ENCODE data around the gene CDC14A. TPM values are rescaled to one million over a fixed set of nuclear protein-coding genes. Genes with fewer than 3 reads are reported as not detected.

The CDC14A gene
- total RNA-seq, 1 experiment from 2014 or later = 6.6 TPM

- H3K36me3 ChIP-seq (ENCODE audit: control insufficient read depth, insufficient read depth, low read length) = no peaks in the 10 kb centered on the region
- BruUV-seq (replicated peaks) = no TSS peak
- H3K27ac ChIP-seq (ENCODE audit: low read length) = no peak overlapping the region
- ChIA-PET CTCF (interaction anchor here (0.7 kb wide), 1 partner anchor 318 kb away, joined by 4 read pairs; no protein-coding TSS in a partner anchor), POLR2A (interaction anchor here (0.7 kb wide), 1 partner anchor 54 kb away, joined by 4 read pairs; no protein-coding TSS in a partner anchor)
- no peaks in the 10 kb centered on the region for H3K9me3 ChIP-seq (ENCODE audit: control insufficient read depth, insufficient read depth, low read depth, low read length)
- intact Hi-C loops (cut with micrococcal nuclease; ENCODE audit: unreplicated experiment) = loop anchor here (5.0 to 10.0 kb wide), 3 partner anchors 102 to 652 kb away; partner anchors contain the start of gene CDC14A
- H3K4me1 ChIP-seq (ENCODE audit: control insufficient read depth, insufficient read depth, low read length) = no peaks in the 10 kb centered on the region; the same call in 1 of the 2 replicates
- H3K4me3 ChIP-seq (ENCODE audit: low read depth in 2 of 2, low read length in 2 of 2) = no peak overlapping the region
- ATAC-seq = no peak
- TF ChIP-seq TCF7L2 (IDR thresholded peaks at IDR 0.05; ENCODE audit: low read depth, low read length) (no peak), SIN3A (IDR thresholded peaks at IDR 0.05; ENCODE audit: borderline replicate concordance, insufficient read depth, low read depth, low read length) (no peak), POLR2AphosphoS5 (IDR thresholded peaks at IDR 0.05; ENCODE audit: low read depth, low read length) (no peak)
- TF ChIP-seq, protein P1, sequence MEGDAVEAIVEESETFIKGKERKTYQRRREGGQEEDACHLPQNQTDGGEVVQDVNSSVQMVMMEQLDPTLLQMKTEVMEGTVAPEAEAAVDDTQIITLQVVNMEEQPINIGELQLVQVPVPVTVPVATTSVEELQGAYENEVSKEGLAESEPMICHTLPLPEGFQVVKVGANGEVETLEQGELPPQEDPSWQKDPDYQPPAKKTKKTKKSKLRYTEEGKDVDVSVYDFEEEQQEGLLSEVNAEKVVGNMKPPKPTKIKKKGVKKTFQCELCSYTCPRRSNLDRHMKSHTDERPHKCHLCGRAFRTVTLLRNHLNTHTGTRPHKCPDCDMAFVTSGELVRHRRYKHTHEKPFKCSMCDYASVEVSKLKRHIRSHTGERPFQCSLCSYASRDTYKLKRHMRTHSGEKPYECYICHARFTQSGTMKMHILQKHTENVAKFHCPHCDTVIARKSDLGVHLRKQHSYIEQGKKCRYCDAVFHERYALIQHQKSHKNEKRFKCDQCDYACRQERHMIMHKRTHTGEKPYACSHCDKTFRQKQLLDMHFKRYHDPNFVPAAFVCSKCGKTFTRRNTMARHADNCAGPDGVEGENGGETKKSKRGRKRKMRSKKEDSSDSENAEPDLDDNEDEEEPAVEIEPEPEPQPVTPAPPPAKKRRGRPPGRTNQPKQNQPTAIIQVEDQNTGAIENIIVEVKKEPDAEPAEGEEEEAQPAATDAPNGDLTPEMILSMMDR (IDR thresholded peaks at IDR 0.05) = no peak
- TF ChIP-seq, protein P2, sequence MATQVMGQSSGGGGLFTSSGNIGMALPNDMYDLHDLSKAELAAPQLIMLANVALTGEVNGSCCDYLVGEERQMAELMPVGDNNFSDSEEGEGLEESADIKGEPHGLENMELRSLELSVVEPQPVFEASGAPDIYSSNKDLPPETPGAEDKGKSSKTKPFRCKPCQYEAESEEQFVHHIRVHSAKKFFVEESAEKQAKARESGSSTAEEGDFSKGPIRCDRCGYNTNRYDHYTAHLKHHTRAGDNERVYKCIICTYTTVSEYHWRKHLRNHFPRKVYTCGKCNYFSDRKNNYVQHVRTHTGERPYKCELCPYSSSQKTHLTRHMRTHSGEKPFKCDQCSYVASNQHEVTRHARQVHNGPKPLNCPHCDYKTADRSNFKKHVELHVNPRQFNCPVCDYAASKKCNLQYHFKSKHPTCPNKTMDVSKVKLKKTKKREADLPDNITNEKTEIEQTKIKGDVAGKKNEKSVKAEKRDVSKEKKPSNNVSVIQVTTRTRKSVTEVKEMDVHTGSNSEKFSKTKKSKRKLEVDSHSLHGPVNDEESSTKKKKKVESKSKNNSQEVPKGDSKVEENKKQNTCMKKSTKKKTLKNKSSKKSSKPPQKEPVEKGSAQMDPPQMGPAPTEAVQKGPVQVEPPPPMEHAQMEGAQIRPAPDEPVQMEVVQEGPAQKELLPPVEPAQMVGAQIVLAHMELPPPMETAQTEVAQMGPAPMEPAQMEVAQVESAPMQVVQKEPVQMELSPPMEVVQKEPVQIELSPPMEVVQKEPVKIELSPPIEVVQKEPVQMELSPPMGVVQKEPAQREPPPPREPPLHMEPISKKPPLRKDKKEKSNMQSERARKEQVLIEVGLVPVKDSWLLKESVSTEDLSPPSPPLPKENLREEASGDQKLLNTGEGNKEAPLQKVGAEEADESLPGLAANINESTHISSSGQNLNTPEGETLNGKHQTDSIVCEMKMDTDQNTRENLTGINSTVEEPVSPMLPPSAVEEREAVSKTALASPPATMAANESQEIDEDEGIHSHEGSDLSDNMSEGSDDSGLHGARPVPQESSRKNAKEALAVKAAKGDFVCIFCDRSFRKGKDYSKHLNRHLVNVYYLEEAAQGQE (IDR thresholded peaks at IDR 0.05; ENCODE audit: insufficient read depth in 1 of 2, low read depth in 2 of 2, low read length in 1 of 2) = no peak
- no peak for DNase-seq (ENCODE audit: low read depth, low spot score)
- in situ Hi-C loops (cut with HindIII; ENCODE audit: low pct_unique_long_range_greater_than_20kb, low sequenced_read_pairs) = no loop called here
- no peaks in the 10 kb centered on the region for H3K27me3 ChIP-seq (ENCODE audit: control insufficient read depth, insufficient read depth, low read length)
These were observed 104.6 kb downstream of the CDC14A start for GRCh38 chr1:100456880-100457279.

DNA sequence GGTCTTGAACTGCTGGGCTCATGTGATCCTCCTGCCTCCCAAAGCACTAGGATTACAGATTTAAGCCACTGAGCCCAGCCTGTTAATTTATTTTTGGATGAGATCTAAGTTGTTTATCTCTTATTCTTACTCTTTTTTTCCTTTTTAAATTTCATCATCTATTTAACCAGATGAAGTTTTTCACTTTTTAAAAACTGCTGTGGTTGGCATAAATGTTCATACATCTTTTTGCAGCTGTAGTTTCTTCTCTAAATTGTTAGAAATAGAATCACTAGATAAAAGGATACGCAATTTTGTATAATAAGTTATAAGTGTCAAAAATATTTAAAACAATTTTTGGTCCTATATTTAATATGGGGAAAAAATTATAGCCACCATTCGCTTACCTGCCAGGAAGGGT is 105.4 kb downstream of the CDC14A start:
- no peak overlapping the region for H3K4me3 ChIP-seq (ENCODE audit: low read depth in 2 of 2, low read length in 2 of 2)
- in situ Hi-C loops (cut with HindIII; ENCODE audit: low pct_unique_long_range_greater_than_20kb, low sequenced_read_pairs) = no loop called here
- intact Hi-C loops (cut with micrococcal nuclease; ENCODE audit: unreplicated experiment) = loop anchor here (5.0 to 10.0 kb wide), 3 partner anchors 103 to 653 kb away; partner anchors contain the start of gene CDC14A
- ATAC-seq (no peak), DNase-seq (ENCODE audit: low read depth, low spot score) (no peak)
- no peak for TF ChIP-seq SIN3A (IDR thresholded peaks at IDR 0.05; ENCODE audit: borderline replicate concordance, insufficient read depth, low read depth, low read length)
- H3K27me3 ChIP-seq (ENCODE audit: control insufficient read depth, insufficient read depth, low read length) = no peaks in the 10 kb centered on the region
- no peak overlapping the region for H3K27ac ChIP-seq (ENCODE audit: low read length)
- H3K4me1 ChIP-seq (ENCODE audit: control insufficient read depth, insufficient read depth, low read length) = no peaks in the 10 kb centered on the region; the same call in 1 of the 2 replicates
- POLR2A ChIA-PET = no interaction called here
- CTCF ChIA-PET = interaction anchor here (0.7 kb wide), 1 partner anchor 319 kb away, joined by 4 read pairs; no protein-coding TSS in a partner anchor
- H3K36me3 ChIP-seq (ENCODE audit: control insufficient read depth, insufficient read depth, low read length) = no peaks in the 10 kb centered on the region
- no TSS peak for BruUV-seq (replicated peaks)
- H3K9me3 ChIP-seq (ENCODE audit: control insufficient read depth, insufficient read depth, low read depth, low read length) = no peaks in the 10 kb centered on the region
